Fibroblast of skin of scalp (primary cell): ENCODE data around the gene FABP6.
A peak's percentile ranks its signal among the peaks of the same experiment; 100 is the strongest.

Experiments used
- DNase-seq: peaks from one replicate; pipeline ENCODE4 v3.0.0-alpha.2; 2013

FABP6 gene

DNA sequence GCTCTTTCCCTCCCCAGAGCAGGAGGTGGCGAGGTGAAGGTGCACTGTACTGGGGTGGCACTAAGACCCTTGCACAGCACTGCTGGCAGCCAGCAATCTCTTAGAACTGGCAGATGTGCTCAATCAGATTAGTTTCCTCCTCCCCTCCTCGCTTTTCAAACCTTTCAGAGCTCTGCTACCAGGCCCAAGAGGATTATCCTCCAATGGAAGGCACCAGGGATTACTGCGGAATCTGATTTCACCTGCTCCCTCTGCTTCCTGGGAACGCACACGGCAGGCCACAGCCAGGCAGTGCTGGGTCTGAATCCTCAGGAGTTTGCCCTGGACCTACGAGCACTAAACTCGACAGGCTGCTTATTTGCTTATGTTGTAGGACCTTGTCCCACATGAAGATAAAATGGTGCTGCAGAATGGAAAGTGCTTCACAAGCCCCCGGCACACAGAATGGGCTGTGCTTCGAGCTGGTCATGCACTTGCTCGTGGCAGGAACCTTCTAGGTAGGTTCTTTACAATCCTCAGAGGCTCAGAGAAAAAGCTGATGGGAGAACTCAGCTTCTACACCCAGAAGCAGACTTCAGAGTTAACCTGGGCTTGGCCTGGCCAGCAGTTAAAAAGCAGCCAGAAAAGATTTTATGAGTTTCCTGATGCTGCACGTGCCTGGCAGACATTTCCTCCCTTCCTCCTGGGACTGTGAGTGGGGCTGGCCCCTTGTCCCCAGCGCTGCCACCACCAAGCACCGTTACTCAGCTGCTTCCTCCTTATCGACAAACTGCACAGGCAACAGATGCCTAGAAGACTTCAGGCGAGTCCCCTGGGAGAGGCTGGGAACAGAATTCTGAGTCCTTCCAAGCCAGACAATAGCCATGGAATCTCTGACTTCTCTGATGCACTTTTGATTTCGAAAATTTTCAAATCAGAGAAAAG lies 33.1 kb downstream of the FABP6 start:
- peak; percentile 13 for DNase-seq

DNA sequence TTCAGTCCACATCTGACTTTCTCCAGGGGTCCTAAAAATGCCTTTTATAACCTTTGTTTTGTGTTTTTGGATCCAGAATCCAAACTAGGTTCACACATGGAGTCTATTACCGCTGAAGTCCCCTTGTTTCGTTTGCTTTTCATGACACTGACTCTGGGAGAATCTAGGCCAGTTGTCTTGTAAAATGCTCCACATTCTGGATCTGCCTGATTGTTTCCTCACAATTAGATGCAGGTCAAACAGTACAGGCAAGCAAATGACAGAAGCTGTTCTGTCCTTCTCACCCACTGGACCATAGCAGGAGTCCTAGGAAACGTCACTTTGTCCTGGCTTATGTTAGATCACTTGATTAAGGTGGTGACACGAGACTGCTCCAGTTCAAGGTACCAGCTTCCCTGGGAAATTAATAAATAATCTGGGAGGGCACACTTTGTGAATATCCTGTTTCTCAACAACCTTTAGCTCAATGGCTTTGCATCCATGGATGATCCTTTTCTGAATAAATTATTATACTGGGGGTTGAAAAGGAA lies 34.1 kb downstream of the FABP6 start:
- DNase-seq, result no peak

DNA sequence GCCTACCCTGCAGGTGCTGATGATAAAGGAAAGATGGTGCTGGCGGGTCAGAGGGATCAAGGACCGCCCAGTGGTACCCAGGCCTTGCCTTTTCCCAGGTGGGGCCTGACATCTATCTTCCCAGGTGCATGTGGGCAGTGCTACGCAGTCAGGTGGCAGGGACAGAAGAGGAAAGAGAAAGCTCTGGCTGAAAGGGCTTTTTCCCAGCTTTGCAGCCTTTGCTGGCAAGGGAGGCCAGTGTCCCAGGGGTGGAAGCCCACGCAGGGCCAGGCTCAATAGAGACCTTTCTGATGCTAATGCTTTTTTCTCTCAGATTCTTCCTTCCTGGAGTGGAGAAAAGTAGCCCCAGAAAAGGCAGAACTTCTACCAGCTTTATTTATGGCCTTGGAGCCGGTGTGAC lies 36.7 kb downstream of the FABP6 start:
- DNase-seq, result no peak

DNA sequence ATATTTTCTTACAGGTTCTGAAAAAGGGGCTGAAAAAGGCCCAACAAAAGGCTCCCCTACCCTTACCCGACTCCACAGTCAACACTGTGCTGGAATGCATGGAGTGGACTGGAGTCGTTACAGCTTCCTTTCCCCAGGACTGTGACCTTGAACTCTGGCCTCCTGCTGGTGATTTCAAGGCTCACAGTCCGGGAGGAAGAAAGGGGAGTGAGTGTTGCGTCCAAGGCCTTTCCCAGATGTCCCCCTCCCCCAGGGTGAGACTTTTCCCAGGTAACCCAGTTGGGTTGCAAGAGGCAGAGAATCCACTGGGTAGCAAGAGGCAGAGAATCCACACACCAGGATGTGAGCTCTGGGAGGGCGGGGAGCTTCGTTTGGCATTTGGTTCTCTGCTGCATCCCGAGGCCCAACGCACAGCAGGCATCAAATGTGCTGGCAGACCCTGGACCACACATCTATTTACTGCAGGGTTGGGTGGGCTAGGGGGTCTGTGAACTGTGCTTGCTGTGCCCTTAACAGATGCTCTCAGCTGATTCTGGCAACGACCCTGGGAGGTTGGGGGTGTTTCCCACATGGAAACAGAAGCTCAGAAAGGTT lies 37.5 kb downstream of the FABP6 start:
- DNase-seq, result no peak

DNA sequence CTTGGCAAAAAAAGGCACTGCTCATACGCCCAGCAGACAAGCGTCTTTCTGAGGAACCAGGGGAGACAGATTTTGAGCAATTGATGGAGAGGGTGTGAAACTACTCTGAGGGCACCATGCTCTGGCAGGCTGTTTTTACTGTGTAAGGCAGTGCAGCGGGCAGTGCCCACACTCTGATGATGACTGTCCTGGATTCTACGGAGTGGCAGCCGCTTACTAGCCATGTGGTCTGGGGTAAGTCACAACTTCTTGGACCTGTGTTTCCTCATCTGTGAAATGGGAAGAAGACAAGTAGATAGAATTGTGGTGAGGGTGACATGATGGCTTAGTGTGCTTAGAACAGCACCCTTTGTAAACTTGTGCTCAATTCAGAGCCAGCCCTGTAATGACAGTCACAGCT lies 38.8 kb downstream of the FABP6 start:
- no peak for DNase-seq

DNA sequence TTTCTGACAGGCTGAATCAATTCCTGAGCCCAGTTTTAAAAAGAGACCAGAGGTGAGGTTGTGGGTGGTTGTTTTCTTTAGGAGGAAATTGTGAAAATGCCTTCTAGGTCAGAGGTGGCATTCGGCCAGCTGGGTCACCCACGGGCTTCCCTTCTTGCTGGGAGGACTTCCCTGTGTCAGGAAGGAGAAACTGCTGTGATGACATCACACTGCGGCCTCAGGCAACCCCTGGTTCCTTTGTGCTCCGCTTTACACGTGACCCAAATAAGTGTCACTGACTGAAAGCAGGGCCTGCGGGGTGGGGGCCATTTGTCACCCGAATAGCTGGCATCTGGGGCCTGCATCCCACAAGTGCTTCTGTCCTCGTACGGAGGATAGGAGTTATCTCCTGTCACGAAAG lies 39.7 kb downstream of the FABP6 start:
- DNase-seq, result peak; percentile 20

DNA sequence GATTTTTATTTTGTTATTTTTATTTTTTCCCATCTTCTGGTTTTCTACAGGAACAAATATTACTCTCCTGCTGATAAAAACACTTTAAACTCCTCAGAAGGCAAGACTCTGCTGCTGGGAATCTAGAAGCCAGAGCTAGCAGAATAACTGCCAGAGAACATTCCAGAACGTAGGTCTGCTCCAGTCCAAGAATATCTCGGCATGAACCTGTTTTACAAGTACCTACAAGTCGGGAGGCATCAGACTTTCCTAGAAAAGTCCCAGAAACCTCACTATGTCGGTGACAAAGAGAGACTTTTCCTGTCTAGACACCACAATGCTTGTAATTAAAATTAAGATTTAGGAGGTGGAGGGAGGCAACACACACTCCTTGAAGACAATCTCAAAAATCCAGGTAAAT lies 41.4 kb downstream of the FABP6 start:
- DNase-seq, result no peak

DNA sequence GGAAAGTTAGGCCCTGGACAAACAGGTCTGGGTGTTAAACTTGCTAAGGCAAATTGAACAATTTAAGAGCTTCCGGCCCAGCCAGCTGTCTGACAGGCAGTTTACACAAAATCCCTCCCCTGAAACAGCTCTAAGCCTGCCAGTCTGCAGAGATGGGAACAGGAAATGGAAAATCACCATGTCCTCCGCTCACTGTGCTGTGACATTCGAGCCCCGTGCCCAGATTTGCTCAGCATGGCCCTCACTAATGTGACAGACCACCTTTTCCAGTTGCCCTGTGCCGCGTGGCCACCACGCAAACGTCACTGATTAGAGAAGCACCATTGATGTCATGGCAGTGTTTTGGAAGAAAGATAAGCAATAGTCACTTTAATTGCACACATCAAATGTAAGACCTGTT lies 42.1 kb downstream of the FABP6 start:
- peak; percentile 5 for DNase-seq

DNA sequence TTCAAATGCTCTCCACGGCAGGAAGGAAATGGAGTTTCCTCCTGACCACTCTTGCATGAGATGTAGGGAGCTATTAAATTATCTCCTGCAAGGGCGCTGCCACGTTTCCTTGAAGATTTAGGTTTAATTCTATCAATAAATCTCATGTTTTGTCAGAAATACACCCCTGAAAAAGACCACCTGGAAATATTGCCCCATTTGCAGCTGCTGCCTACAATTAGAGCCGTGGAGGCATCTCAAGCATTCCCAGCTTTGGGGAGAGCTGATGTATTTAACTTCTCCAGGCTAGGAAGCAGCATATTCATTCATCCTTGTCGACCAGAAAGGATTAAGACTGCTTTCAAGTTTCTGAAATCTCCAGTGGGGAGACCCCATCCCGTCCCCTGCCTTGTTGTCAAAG lies 42.5 kb downstream of the FABP6 start:
- no peak for DNase-seq

DNA sequence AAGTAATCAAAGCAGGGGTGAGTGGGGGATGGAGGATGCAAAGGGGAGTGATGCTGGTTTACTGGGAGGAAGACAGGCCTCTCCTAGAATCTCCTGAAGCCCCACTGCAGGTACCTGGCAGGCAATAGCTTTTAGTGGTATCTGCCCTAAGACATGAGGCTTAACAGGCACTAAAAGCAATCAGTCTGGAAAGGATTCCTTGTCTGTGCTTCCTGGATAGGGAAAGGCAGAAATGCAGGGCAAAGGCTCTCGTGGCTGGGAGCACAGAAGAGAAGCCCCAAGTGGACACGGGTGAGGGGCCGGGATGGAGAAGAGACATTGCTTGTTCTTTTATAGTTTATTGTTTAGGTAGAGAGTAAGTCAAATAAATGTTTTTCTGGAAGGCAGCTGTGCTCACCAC lies 43.0 kb downstream of the FABP6 start:
- DNase-seq, result no peak

DNA sequence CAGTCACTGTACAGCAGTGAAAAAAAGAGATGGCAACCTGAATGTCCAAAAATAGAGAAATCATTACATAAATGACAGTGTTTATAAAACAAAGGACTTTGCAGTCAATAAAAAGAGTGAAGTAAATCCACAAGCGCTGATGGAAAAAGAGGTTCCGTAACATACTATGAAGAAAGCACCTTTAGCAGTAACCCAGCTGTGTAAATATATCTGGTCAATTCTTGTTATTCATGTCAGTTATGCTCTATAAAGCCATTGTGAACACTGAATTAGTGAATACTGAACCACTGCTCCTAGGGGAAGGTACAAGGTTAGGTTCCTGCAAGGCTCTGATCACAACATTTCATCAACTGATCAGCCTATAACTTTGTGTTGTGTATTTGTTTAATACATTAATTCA lies 43.6 kb downstream of the FABP6 start:
- DNase-seq, result no peak

DNA sequence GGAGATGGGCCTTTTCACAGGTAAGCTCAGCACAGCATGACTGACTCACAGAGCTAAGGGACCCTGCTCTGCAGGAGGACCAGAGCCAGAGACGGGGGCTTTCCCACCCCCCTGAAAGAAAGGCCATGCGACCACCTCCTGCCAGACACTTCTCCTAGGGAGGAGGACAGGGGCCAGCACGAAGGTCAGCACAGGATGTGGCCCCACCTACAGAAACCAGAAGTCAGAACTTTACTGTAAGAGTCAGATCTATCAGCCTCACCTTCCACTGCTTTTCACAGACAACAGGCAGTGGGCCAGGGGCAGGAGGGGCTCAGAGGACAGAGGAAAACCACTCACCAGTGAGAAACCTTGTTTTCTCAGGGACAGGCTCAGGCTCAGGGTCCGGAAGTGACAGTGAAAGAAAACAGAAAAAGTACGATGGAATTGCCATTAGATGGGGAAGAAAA lies 45.2 kb downstream of the FABP6 start:
- DNase-seq, result no peak

DNA sequence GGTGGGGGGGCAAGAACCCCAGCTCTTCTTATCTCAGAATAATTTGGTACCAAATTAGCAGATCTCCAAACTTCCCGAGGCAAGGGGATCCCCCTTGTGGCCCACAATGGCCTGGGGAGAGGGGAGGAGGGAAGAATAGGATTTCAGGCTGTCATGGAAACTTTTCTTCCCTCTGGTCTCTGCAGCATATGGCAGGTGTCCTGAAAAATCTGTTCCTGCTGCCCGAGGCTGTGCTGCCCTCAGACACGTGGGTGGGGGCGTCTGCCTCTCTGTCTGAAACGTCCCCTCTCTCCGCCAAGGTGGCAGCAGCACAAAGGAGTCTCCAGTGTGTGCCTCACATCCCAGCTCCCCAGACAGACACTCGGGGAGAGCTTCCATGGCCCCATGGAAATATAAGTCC lies 49.0 kb downstream of the FABP6 start:
- no peak for DNase-seq

DNA sequence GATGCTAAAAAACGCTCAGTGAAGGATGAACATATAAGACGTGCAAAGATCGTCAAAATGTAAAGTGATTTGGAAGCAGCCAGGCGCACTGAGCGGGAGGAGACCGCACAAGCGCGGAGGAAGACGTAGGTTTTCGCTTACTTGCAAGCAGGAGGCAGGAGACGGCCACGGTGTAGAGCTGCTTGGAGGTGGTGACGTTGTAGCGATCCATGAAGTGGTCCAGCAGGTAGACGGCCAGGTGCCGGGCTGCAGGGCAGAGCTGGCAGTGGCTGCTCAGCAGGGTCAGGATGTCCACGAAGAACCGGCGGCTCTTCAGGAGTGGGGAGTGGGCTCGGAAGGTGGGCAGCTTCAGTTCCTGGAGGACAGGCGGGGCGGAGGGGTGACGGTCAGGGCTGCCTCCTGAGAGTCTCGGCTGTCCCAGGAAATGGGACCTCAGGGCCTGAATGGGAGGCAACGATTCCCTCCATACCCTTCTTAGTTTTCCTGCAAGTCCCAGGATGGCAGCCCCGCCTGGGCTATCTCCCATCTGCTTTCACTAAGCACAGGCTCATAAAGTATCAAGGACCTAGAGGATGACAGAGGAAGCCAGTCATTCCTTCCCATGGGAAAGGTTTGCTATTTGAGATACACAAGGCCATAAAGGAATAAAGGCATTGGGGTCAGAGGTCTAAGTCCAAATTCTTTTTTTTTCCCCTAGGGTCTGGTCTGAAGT lies 51.2 kb downstream of the FABP6 start:
- no peak for DNase-seq

DNA sequence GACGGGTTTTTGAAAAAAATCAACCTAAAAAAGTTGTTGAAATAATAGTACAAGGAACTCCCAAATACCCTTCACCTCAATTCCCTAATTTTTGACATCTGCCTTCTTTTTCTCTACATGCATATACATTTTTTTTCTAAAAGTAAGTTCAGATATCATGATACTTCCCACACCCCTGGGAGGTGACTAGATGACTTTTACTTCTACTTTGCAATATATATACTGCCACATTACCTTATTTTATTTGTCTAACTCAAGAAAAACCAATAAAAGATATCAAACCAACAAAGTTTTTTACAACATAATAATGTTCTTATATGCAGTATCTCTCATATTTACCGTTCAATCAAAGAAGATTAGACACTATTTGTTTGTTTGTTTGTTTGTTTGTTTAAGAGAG lies 52.0 kb downstream of the FABP6 start:
- DNase-seq, result no peak

DNA sequence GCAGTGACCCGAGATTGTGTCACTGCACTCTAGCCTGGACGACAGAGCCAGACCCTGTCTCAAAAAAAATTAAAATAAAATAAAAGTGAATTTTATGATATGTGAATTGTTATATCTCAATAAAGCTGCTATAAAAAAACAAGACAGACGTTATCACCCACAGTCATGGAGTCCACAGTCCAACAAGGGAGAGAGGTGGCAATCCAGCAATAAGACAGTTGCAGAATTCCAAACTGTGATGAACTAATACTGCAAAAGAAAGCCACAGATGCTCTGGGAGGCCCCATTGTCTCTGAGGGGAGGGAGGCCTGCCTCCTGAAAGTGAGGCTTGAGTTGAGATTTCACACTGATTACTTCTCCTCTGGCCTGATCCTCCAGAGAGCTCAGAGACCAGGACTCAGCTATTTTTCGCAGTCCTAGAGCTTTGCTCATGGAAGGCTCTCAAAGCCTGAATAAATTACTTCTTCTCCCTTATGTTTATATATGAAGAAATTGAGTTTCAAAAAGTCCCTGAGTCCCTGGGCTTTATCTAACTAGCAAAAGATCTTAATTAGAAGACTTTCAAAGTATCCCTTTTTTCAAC lies 55.1 kb downstream of the FABP6 start:
- no peak for DNase-seq

DNA sequence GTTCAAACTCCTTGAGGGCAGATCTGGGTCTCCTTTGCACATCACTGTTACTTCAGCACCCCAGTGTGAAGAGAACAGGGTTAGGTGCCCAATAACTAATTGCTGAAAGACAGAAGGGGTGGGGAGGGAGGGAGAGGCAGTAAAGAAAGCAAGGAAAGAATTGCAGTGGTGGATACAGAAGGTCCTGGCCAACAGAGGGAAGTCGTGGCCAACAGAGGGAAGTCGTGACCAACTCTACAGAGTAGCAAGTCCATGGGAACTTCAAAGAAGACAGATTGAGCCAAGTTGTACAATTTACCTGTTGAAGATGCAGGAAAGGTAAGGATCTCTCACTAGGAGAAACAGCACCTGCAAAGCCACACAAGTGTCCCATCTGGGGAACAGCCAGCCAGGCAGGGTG lies 56.0 kb downstream of the FABP6 start:
- DNase-seq, result no peak

DNA sequence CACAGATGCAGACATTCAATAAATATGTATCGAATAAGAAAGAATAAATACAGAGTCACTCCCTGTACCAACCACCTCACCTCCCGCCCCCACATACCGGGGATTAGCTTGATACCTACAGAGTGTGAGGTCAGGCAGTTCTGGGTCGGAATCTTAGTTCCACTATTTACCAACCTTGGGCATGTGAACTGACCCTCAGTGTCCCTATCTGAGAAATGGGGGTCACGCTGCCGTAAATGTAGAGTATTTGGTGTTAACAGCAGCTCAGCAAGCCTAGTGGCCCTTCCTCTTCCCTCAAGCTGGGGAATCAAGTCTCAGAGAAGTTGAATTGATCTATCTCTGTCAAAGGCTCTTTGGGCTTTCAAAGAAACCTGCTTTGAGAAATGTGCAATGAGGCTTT lies 57.6 kb downstream of the FABP6 start:
- no peak for DNase-seq

DNA sequence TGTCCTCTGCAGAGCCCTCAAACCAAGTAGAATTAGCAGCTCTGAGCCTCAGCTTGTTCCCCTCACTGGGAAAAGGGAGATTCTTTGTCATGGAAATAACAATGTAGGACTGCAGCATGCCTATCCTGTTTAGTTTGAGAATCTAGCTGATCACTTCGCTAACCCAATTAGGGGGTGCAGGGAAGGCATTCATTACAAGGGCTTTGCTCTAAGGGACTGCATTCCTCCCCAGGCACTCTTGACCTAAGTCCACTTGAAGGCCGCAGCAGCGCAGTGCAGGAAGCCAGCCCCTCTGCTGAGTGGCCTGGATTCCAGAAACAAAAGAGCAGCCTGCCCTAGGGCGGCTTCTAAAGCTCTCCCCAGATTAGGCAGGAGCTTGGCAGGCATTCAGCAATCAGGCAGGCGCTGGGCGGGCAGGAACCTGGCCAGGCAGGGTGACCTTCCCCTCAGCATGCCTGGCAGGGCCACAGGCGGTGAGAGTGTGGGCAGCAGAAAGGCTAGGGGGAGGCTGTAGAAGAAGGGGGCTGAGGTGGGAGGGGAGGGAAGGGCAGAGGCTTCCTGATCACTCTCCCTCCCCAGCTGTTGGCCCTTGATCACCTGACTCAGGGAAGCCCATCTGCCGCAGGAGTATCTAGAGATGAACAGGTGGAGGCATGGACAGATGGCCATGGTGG lies 58.2 kb downstream of the FABP6 start:
- DNase-seq, result no peak
